Osteocyte (in vitro differentiated cells): ENCODE data around the gene KRI1. TPM values are rescaled to one million over a fixed set of nuclear protein-coding genes. Genes with fewer than 3 reads are reported as not detected.

ENCODE experiments used
- DNase-seq: peaks from one replicate; pipeline ENCODE4 v3.0.0; 2021; ENCODE audit warnings: mixed read lengths; ENCODE audit not compliant: unreplicated experiment; ENCODE audit errors: extremely low spot score
- H3K27ac Mint-ChIP-seq: one replicate; pipeline ENCODE4 v1.8.0; 2021; ENCODE audit warnings: mild to moderate bottlenecking, mixed read lengths; ENCODE audit not compliant: unreplicated experiment
- H3K27me3 Mint-ChIP-seq: one replicate; pipeline ENCODE4 v1.8.0; 2021; ENCODE audit warnings: mixed read lengths; ENCODE audit not compliant: unreplicated experiment
- H3K36me3 Mint-ChIP-seq: one replicate; pipeline ENCODE4 v1.8.0; 2021; ENCODE audit warnings: mixed read lengths; ENCODE audit not compliant: unreplicated experiment
- H3K4me1 Mint-ChIP-seq: one replicate; pipeline ENCODE4 v1.8.0; 2021; ENCODE audit warnings: mixed read lengths; ENCODE audit not compliant: unreplicated experiment
- H3K4me3 Mint-ChIP-seq: one replicate; pipeline ENCODE4 v1.8.0; 2021; ENCODE audit warnings: mild to moderate bottlenecking, moderate library complexity, mixed read lengths; ENCODE audit not compliant: unreplicated experiment
- H3K9me3 Mint-ChIP-seq: one replicate; pipeline ENCODE4 v1.8.0; 2021; ENCODE audit warnings: mixed read lengths; ENCODE audit not compliant: unreplicated experiment
- total RNA-seq: library from RNA; stranded (reverse); gene quantifications from 2 replicates; pipeline ENCODE4 v1.2.1, GENCODE V29; 2021
- TF ChIP-seq, protein P1 (sequence below): fragments of 200-600 bp; sonication (generic); IDR thresholded peaks from 2 replicates; pipeline ENCODE4 v1.5.0; 2021; ENCODE audit warnings: antibody characterized with exemption, mild to moderate bottlenecking, moderate library complexity

The KRI1 gene
- total RNA-seq, 1 donor from 2014 or later: 29.0 TPM

DNA sequence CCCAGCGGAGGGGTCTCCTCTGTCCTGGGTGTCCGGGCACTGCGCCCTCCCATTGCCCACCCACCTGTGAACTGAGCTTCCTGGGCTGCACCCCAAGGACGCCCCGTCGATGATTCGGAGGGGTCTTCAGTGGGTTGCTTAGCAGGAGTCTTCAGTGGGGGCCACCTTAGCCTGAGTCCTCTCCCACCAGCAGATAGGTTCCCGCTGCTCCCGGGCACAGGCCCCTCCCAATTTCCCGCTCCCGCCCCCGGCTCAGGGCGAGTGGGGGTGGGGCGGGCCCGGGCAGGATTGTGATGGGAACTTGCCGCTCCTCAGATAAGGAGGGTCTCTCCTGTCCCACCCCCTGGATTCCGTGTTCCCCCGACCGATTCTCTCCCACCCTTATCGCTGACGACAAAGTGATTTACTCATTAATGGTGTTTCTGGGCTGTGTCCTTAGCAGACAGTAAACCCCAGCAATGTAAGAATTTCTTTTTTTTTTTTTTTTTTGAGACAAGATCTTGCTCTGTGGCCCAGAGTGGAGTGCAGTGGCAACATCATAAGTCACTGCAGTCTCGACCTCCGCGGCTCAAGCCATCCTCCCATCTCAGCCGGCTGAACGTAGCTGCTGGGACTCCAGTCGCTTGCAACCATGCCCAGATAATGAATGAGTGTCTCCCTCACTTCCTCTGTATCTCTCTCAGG, 47.9 kb downstream of the KRI1 start:
- DNase-seq: peak; percentile 85
- peaks cover 32% of the 10 kb centered on the region for H3K4me1 Mint-ChIP-seq
- TF ChIP-seq, protein P1, sequence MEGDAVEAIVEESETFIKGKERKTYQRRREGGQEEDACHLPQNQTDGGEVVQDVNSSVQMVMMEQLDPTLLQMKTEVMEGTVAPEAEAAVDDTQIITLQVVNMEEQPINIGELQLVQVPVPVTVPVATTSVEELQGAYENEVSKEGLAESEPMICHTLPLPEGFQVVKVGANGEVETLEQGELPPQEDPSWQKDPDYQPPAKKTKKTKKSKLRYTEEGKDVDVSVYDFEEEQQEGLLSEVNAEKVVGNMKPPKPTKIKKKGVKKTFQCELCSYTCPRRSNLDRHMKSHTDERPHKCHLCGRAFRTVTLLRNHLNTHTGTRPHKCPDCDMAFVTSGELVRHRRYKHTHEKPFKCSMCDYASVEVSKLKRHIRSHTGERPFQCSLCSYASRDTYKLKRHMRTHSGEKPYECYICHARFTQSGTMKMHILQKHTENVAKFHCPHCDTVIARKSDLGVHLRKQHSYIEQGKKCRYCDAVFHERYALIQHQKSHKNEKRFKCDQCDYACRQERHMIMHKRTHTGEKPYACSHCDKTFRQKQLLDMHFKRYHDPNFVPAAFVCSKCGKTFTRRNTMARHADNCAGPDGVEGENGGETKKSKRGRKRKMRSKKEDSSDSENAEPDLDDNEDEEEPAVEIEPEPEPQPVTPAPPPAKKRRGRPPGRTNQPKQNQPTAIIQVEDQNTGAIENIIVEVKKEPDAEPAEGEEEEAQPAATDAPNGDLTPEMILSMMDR: no peak
- H3K27ac Mint-ChIP-seq: peak overlapping the region; percentile 5
- no peaks in the 10 kb centered on the region for H3K27me3 Mint-ChIP-seq
- H3K9me3 Mint-ChIP-seq: no peaks in the 10 kb centered on the region
- peaks cover 2% of the 10 kb centered on the region for H3K36me3 Mint-ChIP-seq
- H3K4me3 Mint-ChIP-seq: peak overlapping the region; percentile 68

DNA sequence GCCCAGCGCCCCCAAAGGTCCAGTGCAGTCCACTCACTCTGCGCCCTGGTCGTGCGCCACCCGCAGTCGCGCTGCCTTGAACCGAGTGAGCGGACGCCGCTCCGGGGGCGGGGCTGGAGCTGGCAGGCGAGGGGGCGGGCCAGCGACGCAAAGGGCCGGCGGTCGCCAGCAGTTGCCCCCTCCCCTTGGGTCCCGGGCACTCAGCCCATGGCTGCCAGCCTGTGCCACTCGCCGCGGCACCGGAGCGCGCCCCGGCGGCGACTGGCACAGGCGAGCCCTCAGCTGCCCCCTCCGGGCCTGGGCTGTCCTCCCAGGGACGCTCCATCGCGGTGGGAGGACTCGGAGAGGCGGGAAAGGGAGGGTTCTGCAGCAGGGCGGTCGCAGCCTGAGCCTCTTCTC, 48.5 kb downstream of the KRI1 start, which contains the start of gene S1PR5:
S1PR5 (minus strand) TSS at position 87 of the 399 bp plus-strand sequence. CDS start 2,436 bp downstream, outside the sequence.
- no peaks in the 10 kb centered on the region for H3K9me3 Mint-ChIP-seq
- peak within 1 kb of the TSS; percentile 46 for H3K27ac Mint-ChIP-seq
- peak; percentile 85 for DNase-seq
- TF ChIP-seq, protein P1: peak; percentile 6
- peaks cover 2% of the 10 kb centered on the region for H3K36me3 Mint-ChIP-seq
- peak within 1 kb of the TSS; percentile 76 for H3K4me3 Mint-ChIP-seq
- H3K27me3 Mint-ChIP-seq: no peaks in the 10 kb centered on the region
- peaks cover 32% of the 10 kb centered on the region for H3K4me1 Mint-ChIP-seq

DNA sequence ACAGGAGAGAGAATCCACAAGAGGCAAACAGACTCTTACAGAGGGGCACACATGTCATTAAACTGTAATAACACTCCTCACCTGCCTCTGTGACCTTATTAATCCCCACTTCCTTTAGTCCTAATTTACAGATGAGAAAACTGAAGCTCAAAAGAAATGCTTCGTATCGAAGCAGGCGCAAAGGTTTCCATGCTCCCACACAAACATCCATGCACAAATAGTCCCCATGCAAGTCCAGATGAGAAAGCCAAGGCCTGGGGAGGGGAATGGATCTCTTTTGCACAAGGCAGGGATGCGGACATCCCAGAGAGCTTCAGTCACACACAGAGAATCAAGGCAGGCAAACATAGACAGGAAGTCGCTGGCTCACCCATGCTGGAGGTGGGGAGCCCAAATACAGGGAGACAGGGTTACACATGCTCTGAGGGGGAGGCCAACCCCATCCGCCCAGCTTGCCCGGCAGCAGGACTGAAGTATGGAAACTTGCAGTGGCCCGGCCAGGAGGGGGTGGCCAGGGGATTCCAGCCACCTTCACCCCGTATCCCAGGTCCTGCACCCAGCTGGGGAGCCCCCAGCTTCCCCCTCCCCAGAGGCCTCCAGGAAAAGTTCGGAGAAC, 49.0 kb downstream of the KRI1 start:
- TF ChIP-seq, protein P1: no peak
- DNase-seq: no peak
- Mint-ChIP-seq H3K27ac (peak overlapping the region; percentile 46), H3K27me3 (no peaks in the 10 kb centered on the region), H3K36me3 (peaks cover 2% of the 10 kb centered on the region), H3K9me3 (no peaks in the 10 kb centered on the region), H3K4me1 (peaks cover 32% of the 10 kb centered on the region), H3K4me3 (peak overlapping the region; percentile 76)

DNA sequence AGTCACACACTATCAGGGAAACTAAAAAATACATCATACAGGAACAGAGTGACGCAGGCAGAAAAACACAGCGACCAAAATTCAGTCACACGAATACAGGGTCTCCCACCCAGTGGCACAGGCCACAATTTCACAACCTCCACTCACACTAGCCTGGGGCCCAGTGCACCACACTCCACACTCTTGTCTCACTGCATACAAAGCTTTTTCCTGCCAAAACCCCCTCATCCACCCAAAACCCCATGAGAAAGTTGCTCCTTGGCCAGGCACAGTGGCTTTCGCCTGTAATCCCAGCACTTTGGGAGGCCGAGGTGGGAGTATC, 49.8 kb downstream of the KRI1 start:
- TF ChIP-seq, protein P1: no peak
- Mint-ChIP-seq H3K4me1 (peaks cover 32% of the 10 kb centered on the region), H3K4me3 (peak overlapping the region; percentile 76), H3K27me3 (no peaks in the 10 kb centered on the region), H3K36me3 (peaks cover 2% of the 10 kb centered on the region), H3K27ac (no peak overlapping the region), H3K9me3 (no peaks in the 10 kb centered on the region)
- no peak for DNase-seq
